Measurements from ENCODE around the gene RNF220.

Gene RNF220

DNA sequence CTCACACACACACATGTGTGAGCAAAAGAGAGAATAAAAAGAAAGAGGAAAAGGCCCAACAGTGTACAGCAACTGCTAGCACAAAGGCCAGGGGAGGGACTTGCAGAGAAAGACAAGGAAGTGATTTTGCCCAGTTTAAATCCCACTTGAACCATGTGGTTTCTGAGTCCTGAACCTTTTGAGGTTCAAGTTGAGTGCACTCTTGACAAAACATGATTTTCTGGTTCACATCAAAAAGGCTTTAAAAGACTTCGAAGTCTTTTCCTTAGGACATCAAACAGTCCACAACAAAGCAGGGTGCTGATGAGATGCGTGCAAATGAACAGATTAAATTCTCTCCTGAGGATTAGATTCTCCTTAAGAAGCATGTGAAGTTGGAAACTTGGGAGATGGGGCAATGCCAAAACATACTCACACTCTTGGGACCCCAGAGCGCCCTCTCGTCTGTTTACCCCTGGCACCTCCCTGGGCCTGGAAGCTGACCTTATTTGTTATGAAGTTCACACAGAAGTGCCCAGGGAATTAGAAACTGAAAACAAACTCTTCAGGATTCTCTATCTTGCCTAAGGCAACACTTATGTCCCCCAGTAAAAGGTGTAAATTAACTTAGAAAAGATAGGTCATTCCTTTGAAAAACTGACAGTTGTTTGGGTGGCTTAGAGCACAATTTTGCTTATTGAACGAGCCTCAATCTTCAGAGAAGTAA, 31.5 kb downstream of the RNF220 start:
- DNase-seq = no peak

- DNase-seq = no peak
These were observed 32.2 kb downstream of the RNF220 start for GRCh38 chr1:44437107-44437716.

GRCh38 chr1:44442791-44443190, 37.7 kb downstream of the RNF220 start:
- DNase-seq = no peak

DNA sequence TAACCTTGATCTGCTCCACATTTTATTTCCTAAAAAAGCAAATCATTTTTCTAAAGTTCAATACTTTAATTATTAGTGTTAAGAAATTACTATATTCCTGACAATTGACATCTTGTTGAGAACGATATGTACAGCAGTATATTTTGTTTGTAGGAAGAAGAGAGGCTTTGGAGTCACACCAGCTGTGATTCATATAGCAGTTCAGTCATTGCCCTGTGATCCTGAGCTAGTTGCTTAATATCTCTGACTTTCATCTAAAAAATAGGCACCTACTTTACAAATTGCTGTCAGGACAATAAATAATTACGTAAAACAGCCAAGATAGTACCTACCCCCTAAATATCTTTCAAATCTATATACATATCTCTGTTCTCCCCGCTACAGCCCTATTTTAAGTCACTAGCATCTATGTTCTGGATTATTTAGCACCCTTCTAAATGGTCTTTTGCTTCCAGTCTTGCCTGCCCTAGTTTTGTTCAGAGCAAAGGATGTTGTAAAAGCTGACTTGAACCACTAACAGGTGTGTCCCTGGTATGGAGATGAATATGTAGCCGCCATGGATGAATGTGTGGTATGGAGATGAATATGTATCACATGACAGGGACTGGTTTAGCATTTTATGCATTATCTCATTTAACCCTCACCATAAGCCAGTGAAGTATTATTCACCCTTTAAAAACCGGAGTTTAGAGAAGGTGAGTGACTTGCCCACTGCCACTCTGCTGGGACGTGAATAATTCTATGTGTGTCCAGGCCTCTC, 42.2 kb downstream of the RNF220 start:
- no peak for DNase-seq

GRCh38 chr1:44453798-44454349, 48.8 kb downstream of the RNF220 start:
- DNase-seq = no peak

DNA sequence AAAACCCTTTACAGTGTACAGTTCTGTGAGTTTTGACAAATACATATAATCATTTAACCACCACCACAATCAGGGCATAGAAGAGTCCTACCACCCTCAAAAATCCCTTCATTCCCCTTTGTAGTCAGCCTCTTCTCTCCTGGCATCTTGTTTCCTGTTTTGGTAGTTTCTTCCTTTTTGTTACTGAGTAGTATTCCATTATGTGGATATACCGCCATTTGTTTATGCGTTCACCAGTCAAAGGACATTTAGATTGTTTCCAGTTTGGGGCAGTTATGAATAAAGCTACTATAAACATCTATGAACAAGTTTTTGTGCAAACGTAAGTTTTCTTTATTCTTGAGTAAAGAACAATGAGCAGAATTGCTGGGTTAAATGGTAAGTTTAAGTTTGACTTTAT, 49.6 kb downstream of the RNF220 start:
- DNase-seq = no peak

- no peak for DNase-seq
These were observed 55.2 kb downstream of the RNF220 start for GRCh38 chr1:44460107-44460882.

- DNase-seq = peak; percentile 25
These were observed 59.3 kb downstream of the RNF220 start for GRCh38 chr1:44464361-44464760.

DNA sequence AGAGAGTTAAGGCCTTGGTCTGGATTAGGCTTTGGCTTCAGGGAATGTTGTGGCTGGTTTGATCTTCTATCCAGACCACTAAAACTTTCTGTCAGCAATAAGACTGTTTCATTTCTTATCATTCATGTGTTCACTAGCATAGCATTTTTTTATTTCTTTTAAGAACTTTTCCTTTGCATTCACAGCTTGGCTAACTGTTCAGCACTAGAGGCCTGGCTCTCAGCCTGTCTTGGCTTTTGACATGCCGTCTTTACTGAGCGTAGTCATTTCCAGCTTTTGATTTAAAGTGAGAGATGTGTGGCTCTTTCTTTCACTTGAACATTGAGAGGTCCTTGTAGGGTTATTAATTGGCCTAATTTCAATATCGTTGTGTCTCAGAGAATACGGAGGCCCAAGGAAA, 62.5 kb downstream of the RNF220 start:
- DNase-seq = no peak

DNA sequence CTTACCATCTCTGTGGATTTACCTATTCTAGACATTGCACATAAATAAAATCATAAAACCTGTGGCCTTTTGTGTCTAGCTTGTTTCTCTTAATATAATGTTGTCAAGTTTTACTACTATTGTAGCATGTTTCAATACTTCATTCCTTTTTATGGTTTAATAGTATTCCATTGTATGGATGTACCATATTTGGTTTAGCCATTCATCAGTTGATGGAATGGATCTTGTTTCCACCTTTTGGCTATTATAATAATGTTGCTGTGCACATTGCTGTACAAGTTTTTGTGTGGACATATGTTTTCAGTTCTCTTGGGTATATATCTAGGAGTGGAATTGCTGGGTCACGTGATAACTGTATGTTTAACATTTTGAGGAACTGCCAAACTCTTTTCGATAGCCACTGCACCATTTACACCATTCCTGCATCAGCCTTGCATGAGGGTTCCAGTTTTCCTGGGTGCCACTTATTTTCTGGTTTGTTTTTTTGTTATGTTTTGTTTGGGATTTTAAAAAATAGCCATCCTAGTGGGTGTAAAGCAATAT, 66.9 kb downstream of the RNF220 start:
- no peak for DNase-seq

- DNase-seq = no peak
These were observed 67.8 kb downstream of the RNF220 start for GRCh38 chr1:44472620-44473525.

GRCh38 chr1:44476891-44477290, 71.8 kb downstream of the RNF220 start:
- no peak for DNase-seq

DNA sequence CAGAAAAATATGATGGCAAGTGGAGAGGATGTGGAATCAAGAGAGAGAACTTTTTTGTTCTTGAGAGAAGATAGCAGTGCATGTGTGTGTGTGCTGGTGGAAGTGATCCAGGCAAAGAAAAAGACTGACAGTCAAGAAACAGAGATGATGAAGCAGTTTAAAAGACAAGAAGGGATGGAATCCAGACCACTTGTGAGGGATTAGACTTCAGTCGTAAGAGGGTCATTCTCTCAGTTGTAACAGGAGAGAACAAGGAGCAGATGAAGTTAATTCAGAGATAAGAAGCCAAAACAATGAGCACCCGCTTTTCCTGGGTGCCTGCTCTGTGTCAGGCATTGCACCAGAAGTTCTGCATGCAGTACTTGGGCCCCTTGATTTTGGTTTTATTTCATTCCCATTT, 76.6 kb downstream of the RNF220 start:
- no peak for DNase-seq

DNA sequence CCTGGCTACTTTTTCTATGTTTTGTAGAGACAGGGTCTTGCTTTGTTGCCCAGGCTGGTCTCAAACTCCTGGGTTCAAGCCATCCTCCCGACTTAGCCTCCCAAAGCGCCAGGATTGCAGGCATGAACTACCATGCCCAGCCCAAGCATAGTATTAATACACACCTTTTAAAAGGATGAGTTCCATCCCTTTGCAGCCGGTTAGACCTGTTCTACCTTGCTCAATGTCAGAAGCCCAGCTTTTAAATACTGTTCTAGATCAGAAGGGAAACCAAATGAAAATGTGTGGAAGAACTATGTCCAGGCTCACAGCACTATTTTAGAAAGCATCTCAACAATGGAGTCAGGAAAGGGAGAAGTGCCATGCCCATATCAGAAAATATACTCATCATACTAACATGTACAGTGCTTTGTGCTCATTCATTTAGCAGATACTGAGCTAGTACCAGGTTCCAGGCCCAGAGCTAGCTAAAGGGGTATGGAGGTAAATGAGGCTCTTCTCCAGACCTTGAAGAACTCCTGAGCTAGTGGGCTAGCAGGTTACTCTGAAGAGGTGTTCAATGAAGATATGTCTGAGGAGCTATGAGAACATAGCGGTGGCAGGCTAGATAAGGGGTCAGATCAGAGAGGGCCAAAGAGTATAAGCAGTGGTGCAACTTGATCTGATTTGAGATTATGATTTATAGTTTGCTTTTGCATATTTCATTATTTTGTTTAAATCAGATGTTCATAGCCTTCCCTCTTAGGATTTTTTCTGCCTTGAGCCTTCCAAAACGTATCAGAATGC, 78.2 kb downstream of the RNF220 start:
- no peak for DNase-seq

DNA sequence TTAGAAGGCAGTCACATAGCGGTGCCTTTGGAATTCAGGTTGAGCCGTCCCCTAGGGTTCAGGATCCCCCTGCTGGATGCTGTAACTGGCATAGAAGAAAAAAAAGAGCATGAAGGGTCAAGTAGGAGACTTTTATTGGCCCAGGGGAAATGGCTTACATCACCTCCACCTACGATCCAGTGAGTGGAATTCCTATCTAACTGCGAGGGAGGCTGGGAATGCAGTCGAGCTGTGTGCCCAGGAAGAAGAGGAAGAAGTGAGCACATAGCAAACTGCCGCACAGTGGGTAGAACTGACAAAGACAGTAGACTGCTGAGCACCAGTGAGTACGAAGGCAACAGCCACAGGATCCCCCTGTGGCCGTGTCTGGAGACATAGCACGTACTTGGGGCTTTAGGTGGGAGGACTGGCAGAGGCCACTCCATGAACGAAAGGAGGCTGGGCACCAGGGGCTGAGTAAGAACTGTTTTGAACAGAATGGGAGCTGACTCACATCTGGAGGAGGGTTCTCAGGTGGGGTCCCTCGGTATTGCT, 79.2 kb downstream of the RNF220 start:
- DNase-seq = no peak

DNA sequence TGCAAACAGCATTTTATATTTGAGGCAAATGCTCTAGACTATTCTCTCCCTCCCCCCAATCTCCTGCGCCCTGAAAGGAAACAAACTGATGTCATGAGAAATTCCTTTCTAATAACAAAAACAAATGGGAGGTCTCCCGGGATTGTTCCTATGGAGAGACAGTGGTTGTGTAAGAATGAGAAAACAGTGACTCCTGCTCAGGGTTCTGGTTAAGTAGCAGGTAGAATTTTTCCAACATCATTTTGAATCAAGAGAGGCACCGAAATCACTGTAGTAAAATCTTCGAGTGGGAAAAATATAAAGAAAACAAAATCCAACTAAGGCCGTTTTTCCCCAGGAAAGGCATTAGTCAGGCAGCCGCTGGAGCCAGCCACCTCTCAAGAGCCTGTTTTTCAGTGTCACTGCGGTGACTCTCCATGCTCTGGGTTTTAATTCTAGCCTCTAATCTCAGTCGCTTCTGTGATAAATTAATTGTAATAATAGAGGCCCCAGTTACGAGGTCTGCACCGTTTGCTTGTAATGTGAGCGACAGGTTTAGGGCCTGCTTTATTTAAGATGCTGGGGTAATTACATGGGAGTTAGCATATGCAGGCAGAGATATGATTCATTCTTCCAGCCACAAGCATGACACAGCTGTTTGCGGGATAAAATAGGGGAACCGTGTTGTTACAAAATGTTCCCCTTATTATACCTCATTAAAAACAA, 80.3 kb downstream of the RNF220 start:
- DNase-seq = peak; percentile 67

GRCh38 chr1:44485934-44486460, 80.9 kb downstream of the RNF220 start:
- no peak for DNase-seq

- peak; percentile 23 for DNase-seq
These were observed 84.4 kb downstream of the RNF220 start for GRCh38 chr1:44489481-44489880.

GRCh38 chr1:44496541-44497171, 91.6 kb downstream of the RNF220 start:
- DNase-seq = no peak
